NB4 (cell line): ENCODE results near the gene NAGA.
A peak's percentile ranks its signal among the peaks of the same experiment; 100 is the strongest.

Source experiments
- DNase-seq: peaks from one replicate; pipeline ENCODE4 v3.0.0; 2010; ENCODE audit warnings: low read depth
- H3K4me3 ChIP-seq: one replicate; pipeline ENCODE4 v1.5.1; 2011; ENCODE audit warnings: mild to moderate bottlenecking, low read depth, low read length, moderate library complexity
- MYC ChIP-seq: IDR thresholded peaks from 2 replicates; pipeline ENCODE4 v1.6.1; 2011; ENCODE audit warnings: low read depth, low read length
- POLR2A ChIP-seq: IDR thresholded peaks from 2 replicates; pipeline ENCODE4 v1.6.1; 2011; ENCODE audit warnings: mild to moderate bottlenecking; ENCODE audit not compliant: insufficient read length; ENCODE audit errors: extremely low read depth
- TF ChIP-seq, protein P1 (sequence below): IDR thresholded peaks from one replicate; pipeline ENCODE4 v1.5.1; 2012; ENCODE audit warnings: low read depth, low read length
- TF ChIP-seq, protein P2 (sequence below): IDR thresholded peaks from 2 replicates; pipeline ENCODE4 v1.6.1; 2011; ENCODE audit warnings: low read depth, low read length

NAGA gene

DNA sequence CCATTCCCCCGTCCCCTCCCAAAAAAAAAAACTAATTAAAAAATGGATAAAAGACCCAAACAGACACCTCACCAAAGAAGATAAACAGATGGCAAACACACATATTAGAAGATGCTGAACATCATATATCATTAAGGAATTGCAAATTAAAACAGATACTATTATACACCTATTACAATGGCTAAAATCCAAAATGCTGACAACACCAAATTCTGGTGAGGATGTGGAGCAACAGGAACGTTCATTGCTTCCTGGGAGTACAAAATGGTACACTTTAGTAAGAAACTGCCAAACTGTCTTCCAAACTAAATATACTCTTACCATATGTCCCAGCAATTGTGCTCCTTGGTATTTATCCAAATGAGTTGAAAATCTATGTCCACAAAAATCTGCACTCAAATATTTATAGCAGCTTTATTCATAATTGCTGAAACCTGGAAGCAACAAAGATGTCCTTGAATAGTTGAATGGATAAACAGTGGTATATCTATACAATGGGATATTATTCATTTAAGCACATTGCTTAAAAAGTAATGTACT lies 19.9 kb downstream of the NAGA start:
- no peak for TF ChIP-seq MYC
- TF ChIP-seq, protein P1, sequence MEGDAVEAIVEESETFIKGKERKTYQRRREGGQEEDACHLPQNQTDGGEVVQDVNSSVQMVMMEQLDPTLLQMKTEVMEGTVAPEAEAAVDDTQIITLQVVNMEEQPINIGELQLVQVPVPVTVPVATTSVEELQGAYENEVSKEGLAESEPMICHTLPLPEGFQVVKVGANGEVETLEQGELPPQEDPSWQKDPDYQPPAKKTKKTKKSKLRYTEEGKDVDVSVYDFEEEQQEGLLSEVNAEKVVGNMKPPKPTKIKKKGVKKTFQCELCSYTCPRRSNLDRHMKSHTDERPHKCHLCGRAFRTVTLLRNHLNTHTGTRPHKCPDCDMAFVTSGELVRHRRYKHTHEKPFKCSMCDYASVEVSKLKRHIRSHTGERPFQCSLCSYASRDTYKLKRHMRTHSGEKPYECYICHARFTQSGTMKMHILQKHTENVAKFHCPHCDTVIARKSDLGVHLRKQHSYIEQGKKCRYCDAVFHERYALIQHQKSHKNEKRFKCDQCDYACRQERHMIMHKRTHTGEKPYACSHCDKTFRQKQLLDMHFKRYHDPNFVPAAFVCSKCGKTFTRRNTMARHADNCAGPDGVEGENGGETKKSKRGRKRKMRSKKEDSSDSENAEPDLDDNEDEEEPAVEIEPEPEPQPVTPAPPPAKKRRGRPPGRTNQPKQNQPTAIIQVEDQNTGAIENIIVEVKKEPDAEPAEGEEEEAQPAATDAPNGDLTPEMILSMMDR = no peak
- TF ChIP-seq, protein P2, sequence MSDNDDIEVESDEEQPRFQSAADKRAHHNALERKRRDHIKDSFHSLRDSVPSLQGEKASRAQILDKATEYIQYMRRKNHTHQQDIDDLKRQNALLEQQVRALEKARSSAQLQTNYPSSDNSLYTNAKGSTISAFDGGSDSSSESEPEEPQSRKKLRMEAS = no peak
- TF ChIP-seq POLR2A = no peak
- H3K4me3 ChIP-seq = no peak overlapping the region
- no peak for DNase-seq

DNA sequence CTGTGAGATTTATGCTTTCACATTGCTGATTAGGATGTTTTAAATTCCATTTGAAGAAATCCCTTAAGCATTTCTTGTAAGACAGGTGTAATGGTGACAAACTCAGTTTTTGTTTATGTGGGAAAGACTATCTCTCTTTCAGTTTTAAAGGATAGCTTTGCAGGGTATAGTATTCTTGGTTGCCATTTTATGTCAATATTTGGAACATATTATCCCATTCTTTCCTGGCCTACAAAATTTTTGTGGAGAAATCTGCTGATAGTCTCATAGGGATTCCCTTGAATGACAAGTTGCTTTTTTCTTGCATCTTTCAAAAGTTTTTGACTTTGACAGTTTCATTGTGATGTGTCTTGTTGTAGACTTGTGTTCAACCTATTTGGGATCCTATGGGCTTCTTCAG lies 28.8 kb downstream of the NAGA start:
- DNase-seq = no peak
- H3K4me3 ChIP-seq = no peak overlapping the region
- TF ChIP-seq MYC (no peak), POLR2A (no peak)
- TF ChIP-seq, protein P1 = no peak
- TF ChIP-seq, protein P2 = no peak

DNA sequence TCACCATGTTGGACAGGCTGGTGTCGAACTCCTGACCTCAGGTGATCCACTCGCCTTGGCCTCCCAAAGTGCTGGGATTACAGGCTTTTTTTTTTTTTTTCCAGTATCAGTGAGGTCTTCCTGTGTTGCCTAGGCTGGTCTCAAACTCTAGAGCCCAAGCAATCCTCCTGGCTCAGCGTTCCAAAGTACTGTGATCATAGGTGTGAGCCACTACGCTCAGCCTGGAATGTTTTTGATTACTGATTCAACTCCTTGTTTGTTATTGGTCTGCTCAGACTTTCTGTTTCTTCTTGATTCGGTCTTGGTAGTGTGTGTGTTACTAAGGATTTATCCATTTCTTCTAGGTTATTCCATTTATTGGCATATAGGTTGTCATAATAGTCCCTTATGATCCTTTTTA lies 31.3 kb downstream of the NAGA start:
- TF ChIP-seq MYC = no peak
- TF ChIP-seq, protein P1 = no peak
- TF ChIP-seq POLR2A = no peak
- TF ChIP-seq, protein P2 = no peak

DNA sequence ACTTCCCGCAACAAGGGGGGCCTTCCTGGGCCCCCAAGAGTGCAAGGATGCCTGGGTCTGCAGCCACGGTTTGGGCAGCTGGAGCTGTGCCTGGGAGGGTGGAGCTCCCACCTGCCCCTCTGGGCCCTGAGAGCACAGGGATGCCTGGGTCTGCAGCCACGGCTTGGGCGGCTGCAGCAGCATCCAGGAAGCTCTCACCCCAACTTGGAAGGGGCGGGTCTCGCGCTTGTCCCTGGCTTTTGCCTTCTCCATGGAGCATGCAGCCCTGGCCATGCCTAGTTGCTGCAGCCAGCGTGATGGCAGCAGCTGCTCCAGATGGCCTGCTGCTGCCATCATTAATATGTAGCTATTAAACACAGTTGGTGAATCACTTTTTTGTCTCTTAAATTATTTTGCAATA lies 35.4 kb downstream of the NAGA start:
- H3K4me3 ChIP-seq = no peak overlapping the region
- no peak for TF ChIP-seq MYC
- TF ChIP-seq, protein P2 = no peak
- TF ChIP-seq POLR2A = no peak
- TF ChIP-seq, protein P1 = no peak
- DNase-seq = no peak

More for the DNA sequence above, 31.3 kb downstream of the NAGA start:
- no peak for DNase-seq
- H3K4me3 ChIP-seq = no peak overlapping the region

DNA sequence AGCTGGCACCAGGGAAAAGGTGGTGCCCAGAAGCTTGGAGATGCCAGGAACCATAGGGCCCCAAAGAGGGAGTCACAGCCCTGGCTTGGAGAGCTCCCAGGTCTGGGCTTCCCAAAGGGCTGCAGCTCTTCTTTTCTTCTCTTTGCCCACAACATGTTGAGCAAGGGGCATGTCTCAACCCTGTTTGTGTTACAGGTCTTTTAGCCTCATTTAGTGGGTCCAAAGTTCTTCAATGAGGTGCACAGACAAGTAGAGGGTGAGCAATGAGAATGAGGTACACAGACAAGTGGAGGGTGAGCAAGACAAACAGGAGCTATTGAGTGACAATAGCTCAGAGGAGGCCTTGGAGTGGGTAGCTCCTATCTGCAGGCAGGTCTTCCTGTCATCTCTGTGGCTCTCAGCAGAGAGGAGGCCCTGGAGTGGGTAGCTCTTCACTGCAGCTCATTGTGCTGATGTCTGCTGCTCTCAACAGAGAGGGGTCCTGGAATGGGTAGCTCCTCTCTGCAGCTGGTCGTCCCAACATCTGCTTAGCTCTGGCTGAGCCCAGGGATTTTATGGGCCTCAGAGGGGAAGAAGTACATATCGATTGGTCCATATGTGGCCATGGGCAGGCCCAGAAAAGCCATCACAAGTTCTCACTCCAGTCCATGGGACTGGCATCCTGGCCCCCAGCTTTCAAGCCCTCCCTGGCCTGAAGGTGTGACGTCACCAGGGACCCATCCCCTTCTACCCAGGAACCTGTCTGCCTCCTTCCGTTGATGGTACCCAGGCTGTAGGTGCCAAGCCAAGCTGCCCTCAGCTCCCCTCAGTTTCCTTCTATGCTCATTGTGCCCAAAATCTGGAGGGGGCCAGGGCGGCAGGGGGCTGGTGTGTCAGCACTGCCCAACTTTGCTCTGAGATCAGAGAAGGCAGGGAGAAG lies 37.1 kb downstream of the NAGA start:
- peak; percentile 13 for DNase-seq
- H3K4me3 ChIP-seq = no peak overlapping the region
- TF ChIP-seq POLR2A = no peak

DNA sequence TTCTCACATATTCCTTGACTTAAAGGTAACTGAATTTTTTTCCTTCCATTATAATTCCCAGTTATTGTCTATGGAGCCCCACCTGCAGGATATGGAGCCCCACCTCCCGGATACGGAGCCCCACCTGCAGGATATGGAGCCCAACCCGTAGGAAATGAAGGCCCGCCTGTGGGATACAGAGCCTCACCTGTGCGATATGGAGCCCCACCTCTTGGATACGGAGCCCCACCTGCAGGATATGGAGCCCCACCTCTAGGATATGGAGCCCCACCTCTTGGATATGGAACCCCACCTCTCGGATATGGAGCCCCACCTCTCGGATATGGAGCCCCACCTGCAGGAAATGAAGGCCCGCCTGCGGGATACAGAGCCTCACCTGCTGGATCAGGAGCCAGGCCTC lies 43.9 kb downstream of the NAGA start:
- TF ChIP-seq POLR2A = no peak
- TF ChIP-seq, protein P1 = no peak
- no peak for DNase-seq

More for the DNA sequence above, 43.9 kb downstream of the NAGA start:
- no peak overlapping the region for H3K4me3 ChIP-seq
